HuH-7.5 (cell line): ENCODE results near the gene EPC1.
"Not testable (repeated sequence)": the region's sequence is repeated elsewhere in the genome, so short reads cannot be mapped to it uniquely, and the experiment has no call there.

Source experiments
- DNase-seq: peaks from one replicate; pipeline ENCODE4 v3.0.0; 2011; ENCODE audit warnings: low spot score

EPC1 gene

DNA sequence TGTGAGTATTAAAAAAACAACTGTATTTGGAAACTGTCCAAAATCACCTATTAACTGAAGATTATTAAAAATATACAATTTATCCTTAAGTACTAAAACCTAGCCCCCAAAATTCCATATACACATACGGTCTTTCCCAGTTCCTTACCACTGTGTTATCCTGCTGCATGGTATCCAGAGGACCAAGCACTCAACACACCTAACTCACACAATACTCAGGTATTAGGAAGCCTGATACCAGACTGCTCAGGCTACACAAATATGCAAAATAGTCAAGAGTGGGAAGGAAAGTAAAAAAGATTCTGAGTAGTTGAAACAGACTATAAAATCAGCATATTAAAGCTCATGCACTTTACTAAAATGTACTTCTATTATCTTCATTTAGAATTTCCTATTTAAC is 67.2 kb downstream of the EPC1 start:
- DNase-seq = no peak

DNA sequence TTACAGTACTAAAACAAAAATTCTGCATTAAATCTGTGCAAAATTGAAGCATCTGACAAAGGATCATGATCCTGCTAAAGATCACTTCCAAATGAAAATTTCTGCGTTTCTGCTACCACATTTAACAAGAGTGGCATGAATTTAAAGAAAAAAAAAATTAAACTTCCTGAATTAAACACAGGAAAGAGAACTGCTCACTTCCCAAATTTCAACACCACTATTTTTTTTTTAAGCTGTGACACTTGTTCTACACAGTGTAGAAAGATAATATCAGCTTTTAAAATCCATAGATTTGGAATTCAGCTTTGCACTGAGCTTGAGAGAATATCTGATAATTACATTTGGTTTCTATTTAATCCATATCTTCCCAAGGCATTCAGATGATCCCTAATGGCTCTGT is 73.6 kb downstream of the EPC1 start:
- DNase-seq = no peak

DNA sequence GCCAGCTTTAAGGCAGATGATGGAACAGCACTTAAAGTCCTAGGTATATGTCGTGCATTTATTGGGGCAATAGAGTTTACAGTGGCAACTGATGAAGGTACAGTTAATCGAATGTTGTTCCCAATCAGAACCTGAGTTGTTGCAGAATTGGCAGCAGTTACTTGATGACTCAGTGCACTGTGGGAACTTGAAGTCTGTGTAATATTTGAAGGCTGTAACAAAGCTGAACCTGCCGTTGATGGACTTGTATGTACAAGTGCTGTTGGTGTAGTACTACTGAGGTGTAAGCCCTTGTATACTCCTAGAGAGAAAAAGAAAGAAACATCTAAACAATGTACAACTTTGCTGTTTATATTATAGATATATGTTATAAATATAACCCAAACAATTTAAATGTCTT is 75.3 kb downstream of the EPC1 start:
- DNase-seq = no peak

DNA sequence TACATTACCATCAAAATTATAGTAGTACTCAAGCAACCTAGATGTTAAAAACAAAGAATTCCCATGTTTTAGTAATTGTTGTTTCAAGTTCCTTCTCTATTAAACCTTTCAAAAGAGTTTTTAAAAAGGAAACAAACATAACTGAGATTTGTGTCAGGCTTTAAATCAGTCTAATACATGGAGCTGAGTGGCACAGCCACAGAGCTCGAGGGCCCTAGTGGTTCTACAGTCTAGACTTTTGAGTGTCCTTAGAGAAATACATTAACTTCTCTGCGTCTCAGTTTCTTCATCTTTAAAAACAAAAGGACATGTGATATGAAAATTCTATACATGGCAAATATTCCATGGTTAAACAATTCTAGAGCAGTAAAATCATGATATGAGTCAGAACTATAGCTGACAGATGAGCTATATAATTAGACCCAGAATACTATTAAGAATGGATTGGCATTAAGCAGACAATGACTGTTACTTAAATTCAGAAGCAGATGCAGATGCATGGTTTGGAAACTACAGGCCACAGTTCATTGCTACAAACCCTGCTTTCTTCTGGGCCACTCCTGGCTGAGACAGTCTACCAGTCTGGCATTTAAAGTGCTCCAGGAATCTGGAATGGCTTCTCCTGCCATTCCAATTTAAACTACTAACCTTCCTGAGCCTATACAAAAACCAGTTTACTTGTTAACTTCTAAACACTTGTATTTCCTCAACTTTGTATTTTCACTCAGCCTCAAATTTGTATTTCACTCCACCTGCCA is 77.4 kb downstream of the EPC1 start:
- no peak for DNase-seq

DNA sequence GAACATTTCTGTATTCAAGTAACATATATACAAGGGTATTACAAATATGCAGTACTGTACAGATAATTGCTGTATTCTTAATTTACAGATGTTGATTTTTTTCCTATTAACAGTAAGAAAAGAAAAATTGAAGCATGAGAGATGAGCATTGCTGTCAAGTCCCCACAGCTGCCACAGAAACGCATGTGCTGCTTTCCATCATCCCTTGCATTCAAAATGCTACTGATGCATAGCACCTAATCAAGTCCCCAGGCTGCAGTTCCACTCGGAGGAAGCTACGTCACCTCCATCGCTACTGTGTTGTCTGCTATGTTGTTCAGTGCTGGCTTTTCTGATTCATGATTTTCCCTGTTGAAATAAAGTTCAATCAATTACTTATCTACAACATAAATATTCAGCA is 78.2 kb downstream of the EPC1 start:
- DNase-seq = no peak

DNA sequence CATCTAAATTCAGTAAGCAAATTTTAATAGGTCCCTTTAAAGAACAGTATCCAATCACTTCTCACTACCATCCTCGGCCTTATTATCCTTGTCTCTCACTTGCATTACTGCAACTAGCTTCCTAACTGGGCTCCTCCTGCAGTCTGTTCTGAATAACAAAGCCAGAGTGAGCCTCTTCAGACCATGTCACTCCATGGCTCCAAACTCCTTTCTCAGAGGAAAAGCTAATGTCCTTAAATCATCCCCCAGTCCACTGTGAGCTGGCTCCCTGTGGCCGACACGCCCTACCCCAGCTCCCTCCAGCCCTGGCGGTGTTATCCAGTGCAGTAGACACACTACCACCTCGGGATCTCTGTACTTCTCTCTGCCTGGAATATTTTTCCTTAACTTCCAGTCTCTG is 80.0 kb downstream of the EPC1 start:
- no peak for DNase-seq

DNA sequence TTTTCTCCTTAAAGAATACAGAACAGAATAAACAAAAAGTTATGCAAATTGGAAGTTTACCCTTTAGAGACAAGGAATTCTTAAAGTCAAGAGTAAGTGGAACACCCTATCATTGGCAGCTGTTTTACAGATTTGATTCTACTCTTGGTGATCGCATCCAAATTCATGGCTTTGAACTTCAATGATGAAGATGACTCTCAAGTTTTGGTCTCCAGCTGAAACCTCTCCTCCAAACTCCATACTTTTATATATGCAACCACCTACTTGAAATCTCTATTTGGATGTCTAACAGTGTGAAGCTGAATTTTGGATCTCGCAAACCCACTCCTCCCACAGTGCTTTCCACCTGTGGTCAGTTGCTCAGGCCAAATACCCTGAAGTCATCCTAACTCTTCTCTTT is 80.4 kb downstream of the EPC1 start:
- no peak for DNase-seq

DNA sequence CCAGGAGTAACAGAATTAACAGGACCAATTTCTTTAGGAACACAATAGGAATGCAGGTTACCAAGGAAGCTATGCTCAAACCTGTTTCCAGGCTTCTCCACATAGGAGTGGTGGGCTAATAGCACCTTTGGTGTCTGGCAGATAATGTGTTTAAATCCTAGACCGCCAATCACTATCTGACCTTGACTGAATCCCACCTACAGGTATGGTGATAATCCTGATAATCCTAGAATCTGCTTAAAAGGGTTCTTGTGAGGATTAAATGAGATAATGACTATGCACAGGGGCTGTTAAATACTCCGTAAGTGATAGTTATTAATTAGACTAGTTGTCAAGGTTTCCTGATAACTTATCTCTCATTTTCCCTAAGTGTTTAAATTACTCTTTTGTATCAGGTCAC is 81.2 kb downstream of the EPC1 start:
- no peak for DNase-seq

DNA sequence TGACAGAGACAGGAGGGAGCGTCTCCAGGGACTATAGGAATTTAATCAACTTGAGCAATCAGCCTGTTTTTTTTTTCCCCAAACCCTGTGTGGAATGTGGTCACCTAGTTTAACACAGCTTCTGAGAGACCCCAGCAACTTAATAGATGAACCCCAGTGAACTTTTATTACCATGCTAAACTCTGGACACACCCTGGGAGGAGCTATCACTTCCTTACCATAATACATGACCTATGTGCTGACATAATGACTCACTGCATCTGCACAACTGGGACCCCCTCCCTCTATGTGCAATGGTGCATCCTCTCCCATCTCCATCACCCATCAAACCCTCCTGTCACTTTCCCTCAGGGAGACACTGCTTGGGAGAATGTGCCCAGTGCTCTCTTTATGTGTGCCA is 83.7 kb downstream of the EPC1 start:
- DNase-seq = no peak

DNA sequence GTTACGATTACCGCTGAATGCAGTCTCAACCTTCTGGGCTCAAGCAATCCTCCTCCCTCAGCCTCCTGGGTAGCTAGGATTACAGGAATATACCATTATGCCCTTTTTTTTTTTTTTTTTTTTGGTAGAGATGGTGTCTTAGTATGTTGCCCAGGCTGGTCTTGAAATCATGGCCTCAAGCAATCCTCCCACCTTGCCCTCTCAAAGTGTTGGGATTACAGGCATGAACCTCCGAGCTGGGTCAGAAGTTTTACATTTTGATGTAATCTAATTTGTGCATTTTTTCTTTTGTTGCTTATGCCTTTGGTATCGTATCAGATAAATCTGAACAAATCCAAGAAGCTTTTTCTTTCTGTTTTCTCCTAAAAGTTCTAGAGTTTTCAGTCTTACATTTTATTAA is 87.4 kb downstream of the EPC1 start:
- DNase-seq = no peak

DNA sequence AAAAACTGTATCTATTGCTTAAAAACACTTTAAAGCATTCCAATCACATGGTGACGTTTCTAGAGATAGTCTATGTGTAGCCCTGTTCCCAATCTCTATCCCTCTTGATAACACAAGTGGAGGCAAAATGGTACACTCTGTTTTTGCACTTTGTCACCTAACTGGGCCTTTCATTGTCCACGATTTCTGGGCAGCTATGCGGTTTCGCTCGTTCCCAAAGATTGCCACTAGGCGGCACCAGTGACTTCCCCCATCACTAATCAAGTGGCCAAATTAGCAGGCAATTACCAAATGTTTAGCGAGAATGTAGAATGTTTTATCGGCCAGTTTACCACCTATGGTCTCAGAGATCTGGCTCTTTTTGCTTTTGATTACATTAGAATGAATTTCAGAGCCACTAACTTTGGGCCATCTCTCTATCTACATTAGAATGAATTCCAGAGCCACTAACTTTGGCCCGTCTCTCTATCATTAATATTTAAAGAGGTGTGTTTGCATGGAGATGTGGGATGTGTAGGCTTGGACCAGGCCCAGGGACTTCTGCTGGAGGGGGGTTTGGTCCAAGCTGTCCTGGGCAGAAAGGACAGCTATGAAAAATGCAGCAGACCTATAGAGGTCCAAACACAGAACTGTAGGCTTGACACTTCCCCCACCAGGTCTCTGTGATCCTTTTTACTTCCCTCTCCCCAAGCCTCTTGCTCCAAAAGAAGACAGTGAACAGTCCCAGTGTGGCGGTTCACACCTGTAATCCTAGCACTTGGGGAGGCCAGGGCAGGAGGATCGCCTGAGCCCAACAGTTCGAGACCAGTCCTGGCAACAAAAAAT is 90.1 kb downstream of the EPC1 start:
- peak; percentile 26 for DNase-seq

DNA sequence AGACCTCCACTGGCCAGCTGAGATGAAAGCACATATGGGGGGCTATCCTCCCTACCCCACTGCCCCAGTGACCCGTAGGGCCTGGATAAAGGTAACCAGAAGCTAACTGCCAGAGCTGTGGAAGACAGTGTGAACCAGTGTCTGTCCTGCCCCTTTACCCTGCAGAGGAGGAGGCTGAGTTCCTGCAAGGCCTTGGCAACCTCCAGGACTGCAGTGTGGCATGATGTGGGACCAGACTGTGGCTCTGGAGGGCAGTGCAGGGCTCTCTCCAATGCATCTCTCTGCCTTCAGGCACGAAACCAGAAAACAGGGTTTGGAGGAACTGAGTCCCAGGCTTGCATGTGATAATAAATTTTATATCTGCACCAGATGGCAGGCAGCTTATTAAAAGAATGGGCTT is 93.1 kb downstream of the EPC1 start:
- DNase-seq = no peak

DNA sequence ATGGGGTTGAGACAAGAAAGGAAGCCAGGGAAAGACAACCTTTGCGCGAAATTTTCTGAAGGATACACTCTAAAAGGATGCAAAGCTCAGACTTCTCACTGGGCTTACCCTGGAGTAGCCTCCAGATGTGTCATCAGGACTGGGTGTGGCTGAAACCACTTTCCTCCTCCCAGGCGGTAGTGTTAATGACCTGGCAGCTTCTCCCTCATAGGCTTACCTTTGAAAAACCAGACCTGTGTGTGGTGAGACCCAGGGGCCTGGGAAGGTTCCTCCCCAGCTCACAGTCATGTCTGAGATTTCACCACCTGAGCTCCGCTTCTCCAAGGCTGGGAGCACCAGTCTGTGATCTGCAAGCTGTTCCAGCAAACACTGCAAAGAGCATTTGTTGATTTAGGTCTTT is 93.7 kb downstream of the EPC1 start:
- no peak for DNase-seq

DNA sequence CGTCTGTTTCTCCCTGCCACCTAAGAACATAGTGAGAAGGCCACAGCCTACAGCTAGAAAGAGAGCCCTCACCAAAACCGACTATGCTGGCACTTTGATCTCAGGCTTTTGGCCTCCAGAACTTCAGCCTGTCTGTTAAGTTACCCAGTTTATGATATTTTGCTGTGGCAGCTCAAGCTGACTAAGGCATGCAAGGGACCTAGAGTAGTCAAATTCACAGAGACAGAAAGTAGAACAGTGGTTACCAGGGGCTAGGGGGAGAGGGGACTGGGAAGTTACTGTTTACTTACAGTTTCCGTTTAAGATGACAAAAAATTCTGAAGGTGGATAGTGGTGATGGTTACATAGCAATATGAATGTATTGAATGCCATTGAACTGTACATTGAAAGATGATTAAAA is 96.5 kb downstream of the EPC1 start:
- DNase-seq = not testable (repeated sequence)

DNA sequence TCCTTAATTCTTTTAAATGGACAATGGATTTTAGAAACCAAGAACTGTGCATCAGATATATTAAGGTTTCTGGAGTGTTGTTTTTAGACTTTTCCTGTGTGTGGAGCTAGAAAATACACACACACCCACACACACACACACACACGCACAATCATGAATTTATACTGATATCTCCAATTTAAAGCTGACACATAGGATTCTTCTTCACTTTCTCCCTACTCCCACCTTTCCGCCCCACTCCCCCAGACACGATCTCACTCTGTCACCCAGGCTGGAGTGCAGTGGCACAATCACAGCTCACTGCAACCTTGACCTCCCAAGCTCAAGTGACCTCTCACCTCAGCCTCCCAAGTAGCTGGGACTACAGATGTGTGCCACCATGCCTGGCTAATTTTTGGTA is 100.3 kb downstream of the EPC1 start:
- no peak for DNase-seq

DNA sequence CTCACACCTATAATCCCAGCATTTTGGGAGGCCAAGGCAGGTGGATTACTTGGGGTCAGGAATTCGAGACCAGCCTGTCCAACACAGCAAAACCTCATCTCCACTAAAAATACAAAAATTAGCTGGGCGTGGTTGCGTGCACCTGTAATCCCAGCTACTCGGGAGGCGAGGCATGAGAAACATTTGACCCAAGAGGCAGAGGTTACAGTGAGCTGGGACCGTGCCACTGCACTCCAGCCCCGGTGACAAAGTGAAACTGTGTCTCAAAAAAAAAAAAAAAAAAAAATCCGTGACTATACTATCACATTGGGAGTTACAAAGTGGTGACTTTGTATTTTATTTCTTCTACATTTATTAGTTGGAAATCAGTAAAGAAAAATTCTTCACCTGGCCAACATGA is 101.2 kb downstream of the EPC1 start:
- no peak for DNase-seq

DNA sequence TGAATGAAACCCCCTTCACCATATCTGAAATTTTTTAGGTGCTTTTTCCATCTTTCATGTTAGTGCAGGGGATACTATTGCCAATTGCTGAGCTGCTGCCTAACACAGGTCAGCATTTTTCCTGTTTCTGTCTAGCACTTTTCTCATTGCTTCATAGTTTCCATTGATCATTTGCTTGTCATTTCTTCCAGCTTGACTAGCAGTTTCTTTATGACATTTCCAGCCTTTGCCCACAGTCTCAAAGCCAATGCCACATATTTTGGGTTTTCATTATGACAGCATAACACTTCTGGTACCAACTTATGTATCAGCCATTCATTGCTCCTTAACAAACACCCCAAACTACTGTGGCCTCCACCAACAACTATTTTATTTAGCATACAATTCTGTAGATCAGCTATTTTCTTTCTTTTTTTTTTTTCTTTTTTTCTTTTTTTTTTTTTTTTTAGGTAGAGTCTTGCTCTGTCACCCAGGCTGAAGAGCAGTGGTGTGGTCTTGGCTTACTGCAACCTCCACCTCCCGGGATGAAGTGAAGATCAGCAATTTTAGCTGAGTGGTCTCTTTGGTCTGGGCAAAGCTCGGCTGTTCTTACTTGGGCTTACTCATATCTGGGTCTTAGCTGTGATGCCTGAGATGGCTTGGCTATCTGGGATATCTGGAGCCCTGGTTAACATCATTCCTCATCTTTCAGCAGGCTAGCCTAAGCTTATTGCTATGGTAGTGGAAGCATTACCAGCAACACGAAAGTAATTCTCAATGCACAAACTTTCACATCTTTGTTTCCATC is 102.3 kb downstream of the EPC1 start:
- no peak for DNase-seq

DNA sequence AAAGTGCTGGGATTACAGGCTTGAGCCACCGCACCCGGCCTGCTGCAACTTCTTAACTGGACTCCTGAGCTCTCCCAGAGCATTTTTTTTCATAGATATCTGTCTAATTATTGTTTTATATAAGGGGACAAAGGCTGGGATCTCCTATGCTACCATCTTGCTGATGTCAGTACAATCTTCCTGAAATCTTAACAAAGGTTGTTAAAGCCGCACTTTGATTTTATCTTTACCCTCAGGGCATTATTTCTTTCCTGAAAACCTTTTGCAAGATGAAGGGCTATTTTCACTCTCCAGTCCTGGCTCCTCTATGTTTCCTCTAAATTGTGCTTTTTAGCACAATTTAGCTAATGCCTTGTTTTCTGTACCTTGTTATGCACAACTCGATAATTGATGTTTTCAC is 102.9 kb downstream of the EPC1 start:
- DNase-seq = no peak

DNA sequence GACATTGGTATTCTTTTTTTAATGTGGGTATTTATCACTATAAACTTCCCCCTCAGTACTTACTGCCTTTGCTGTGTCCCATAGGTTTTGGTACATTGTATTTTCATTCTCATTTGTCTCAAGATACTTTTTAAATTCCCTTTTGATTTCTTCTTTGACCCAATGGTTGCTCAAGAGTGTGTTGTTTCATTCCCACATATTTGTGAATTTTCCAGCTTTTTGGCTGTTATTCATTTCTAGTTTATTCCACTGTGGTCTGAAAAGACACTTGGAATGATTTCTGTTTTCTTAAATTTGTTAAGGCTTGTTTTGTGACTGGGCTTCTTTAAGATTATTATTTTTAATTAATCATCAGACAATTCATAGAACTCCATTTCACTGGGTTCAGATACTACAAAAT is 105.0 kb downstream of the EPC1 start:
- no peak for DNase-seq

DNA sequence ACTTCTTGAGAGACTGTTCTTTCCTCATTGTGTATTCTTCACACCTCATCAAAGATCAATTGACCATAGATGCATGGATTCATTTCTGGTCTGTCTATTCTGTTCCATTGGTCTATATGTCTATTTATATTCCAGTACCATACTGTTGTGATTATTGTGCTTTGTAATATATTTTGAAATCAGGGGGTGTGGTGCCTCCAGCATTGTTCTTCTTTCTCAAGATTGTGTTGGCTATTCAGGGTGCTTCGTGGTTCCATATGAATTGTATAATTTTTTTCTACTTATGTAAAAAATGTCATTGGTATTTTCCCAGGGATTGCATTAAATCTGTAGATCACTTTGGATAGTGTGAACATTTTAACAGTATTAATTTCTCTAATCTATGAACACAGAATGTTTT is 106.5 kb downstream of the EPC1 start:
- DNase-seq = no peak

DNA sequence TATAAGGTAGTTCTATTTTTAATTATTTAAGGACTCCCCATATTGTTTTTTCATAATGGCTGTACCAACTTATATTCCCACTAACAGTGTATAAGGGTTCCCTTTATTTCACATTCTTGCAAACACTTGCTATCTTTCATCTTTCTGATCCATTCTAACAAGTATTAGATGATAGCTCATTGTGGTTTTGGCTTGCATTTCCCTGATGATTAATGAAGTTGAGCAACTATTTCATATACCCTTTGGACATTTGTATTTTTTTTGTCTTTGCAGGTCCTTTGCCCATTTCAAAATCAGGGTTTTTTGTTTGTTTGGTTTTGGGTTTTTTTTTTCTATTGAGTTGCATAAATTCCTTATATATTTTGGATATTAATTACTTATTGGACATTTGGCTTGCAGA is 107.2 kb downstream of the EPC1 start:
- no peak for DNase-seq

DNA sequence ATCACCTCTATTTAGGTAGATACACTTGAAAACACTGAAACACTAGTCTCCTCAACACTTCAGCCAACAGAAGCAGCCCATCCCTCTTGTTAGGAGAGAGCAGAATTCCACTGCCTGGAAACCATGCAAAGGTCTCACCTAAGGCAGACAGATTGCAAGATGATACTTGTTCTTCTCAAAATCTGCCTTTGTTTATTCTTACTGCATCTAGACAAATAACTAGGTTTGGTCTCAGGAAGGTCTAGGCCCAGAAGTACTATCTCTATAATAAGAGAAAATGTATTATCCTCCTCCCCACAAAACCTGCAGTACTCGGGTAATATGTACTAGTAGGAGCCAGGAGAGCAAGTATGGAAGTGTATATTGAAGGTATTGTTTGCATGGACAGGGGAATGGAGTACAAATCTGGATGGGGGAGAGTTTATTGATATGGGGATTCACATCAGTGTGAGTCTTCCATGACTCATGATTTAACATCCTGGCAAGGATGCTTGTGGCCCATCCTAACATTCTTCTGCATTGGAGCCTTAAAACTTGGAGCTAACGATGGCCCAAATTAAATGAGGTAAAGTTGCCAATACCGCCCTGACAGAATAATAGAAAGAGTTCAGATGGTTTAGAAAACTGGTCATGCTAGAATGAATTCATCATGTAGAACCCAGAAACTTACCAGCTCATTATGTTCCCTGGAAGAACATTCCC is 109.2 kb downstream of the EPC1 start:
- DNase-seq = no peak
